Caco-2 (cell line): ENCODE results near the gene SPATA18. TPM values are rescaled to one million over a fixed set of nuclear protein-coding genes. Genes with fewer than 3 reads are reported as not detected.

Experiments used
- BruUV-seq: library from RNA; stranded (reverse); fragments of 400-500 nt; replicated peaks from 2 replicates; lab custom pipeline; 2021; lab: Mats Ljungman, UMichigan
- CTCF ChIA-PET: fragments of 300-600 bp; sonication (Branson Sonifier 250); formaldehyde crosslinking; loops from one replicate; lab custom pipeline; 2022; ENCODE audit warnings: antibody characterized with exemption; lab: Charles Lee
- POLR2A ChIA-PET: fragments of 300-600 bp; sonication (Branson Sonifier 250); formaldehyde crosslinking; loops from one replicate; lab custom pipeline; 2022; ENCODE audit warnings: antibody characterized with exemption; lab: Charles Lee
- DNase-seq, 2 experiments: peaks; one replicate each; pipeline versions ENCODE4 v3.0.0 to v3.0.0-alpha.2; 2020 to 2022
- H3K27me3 ChIP-seq: replicated peaks from 2 replicates; pipeline ENCODE4 v1.6.0; 2011; ENCODE audit warnings: low read length; ENCODE audit not compliant: control insufficient read depth, insufficient read depth
- H3K36me3 ChIP-seq: 2 replicates; pipeline ENCODE4 v1.5.1; 2011; ENCODE audit warnings: low read length; ENCODE audit not compliant: control insufficient read depth, insufficient read depth
- H3K4me1 ChIP-seq: fragments of 250-450 bp; sonication (Bioruptor Pico); 2 replicates; pipeline ENCODE4 v1.5.1; 2020; ENCODE audit warnings: mild to moderate bottlenecking
- H3K4me3 ChIP-seq: 2 replicates; pipeline ENCODE4 v1.5.1; 2011; ENCODE audit warnings: low read depth, mild to moderate bottlenecking, control low read depth, low read length
- H3K9me3 ChIP-seq: fragments of 250-450 bp; sonication (Bioruptor Pico); 2 replicates; pipeline ENCODE4 v1.5.1; 2020; ENCODE audit warnings: mild to moderate bottlenecking, moderate library complexity
- H3K27ac Mint-ChIP-seq: one replicate; pipeline ENCODE4 v1.8.0; 2022; ENCODE audit warnings: mixed read lengths; ENCODE audit not compliant: unreplicated experiment
- H3K27me3 Mint-ChIP-seq: one replicate; pipeline ENCODE4 v1.8.0; 2022; ENCODE audit warnings: mixed read lengths; ENCODE audit not compliant: insufficient read depth, unreplicated experiment
- H3K36me3 Mint-ChIP-seq: one replicate; pipeline ENCODE4 v1.8.0; 2022; ENCODE audit warnings: mild to moderate bottlenecking, mixed read lengths; ENCODE audit not compliant: insufficient read depth, unreplicated experiment
- H3K4me1 Mint-ChIP-seq: one replicate; pipeline ENCODE4 v1.8.0; 2022; ENCODE audit warnings: low read depth, mixed read lengths; ENCODE audit not compliant: unreplicated experiment
- H3K4me3 Mint-ChIP-seq: one replicate; pipeline ENCODE4 v1.8.0; 2022; ENCODE audit warnings: mild to moderate bottlenecking, moderate library complexity, mixed read lengths; ENCODE audit not compliant: unreplicated experiment
- H3K9me3 Mint-ChIP-seq: one replicate; pipeline ENCODE4 v1.8.0; 2022; ENCODE audit warnings: mixed read lengths; ENCODE audit not compliant: unreplicated experiment
- intact Hi-C: fragments of 100-400 bp; cut with micrococcal nuclease; formaldehyde crosslinking; loops from one replicate; pipeline ENCODE4 v1.10.0; 2022; ENCODE audit not compliant: unreplicated experiment
- total RNA-seq: library from RNA; stranded (reverse); gene quantifications from 2 replicates; pipeline ENCODE4 v1.2.3, GENCODE V29; 2022
- TF ChIP-seq, protein P1 (sequence below), 2 experiments: fragments of 200-600 bp in 1 of 2; IDR thresholded peaks; 1 replicate in 1 of 2; 2 replicates in 1 of 2; pipeline versions ENCODE4 v1.5.1 to v1.8.0; 2011 to 2022; ENCODE audit warnings: antibody characterized with exemption in 1 of 2, control low read depth in 1 of 2, inconsistent platforms in 1 of 2, low read depth in 1 of 2, low read length in 1 of 2, mild to moderate bottlenecking in 1 of 2, moderate library complexity in 1 of 2; ENCODE audit not compliant: insufficient read depth in 1 of 2, severe bottlenecking in 1 of 2, unreplicated experiment in 1 of 2

Gene SPATA18
- total RNA-seq, 1 experiment from 2014 or later: not detected

DNA sequence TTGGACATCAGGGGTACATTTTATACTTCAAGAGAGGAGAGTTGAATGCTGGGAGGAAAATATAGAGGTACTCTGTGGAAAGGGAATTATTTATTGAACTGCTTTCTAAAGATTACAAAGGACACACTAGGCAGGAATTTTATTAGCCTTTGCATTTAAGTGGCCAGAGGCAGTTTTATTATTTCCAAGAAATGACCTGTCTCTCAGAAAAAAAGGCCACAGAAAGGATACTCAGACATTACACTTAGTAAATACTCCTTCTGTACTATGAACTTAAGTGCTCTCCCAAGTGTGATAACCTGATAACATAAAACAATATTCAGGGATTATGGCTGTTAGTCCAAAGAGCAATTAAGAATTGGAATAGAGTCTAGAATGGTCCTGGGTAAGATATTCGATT is 38.5 kb upstream of the SPATA18 start:
- Mint-ChIP-seq H3K4me3 (no peak overlapping the region), H3K4me1 (no peaks in the 10 kb centered on the region), H3K9me3 (no peaks in the 10 kb centered on the region), H3K36me3 (no peaks in the 10 kb centered on the region), H3K27ac (no peak overlapping the region), H3K27me3 (no peaks in the 10 kb centered on the region)
- no peaks in the 10 kb centered on the region for H3K36me3 ChIP-seq
- H3K4me1 ChIP-seq: no peaks in the 10 kb centered on the region; the same call in 1 of the 2 replicates
- DNase-seq: no peak
- CTCF ChIA-PET: no interaction called here
- TF ChIP-seq, protein P1, sequence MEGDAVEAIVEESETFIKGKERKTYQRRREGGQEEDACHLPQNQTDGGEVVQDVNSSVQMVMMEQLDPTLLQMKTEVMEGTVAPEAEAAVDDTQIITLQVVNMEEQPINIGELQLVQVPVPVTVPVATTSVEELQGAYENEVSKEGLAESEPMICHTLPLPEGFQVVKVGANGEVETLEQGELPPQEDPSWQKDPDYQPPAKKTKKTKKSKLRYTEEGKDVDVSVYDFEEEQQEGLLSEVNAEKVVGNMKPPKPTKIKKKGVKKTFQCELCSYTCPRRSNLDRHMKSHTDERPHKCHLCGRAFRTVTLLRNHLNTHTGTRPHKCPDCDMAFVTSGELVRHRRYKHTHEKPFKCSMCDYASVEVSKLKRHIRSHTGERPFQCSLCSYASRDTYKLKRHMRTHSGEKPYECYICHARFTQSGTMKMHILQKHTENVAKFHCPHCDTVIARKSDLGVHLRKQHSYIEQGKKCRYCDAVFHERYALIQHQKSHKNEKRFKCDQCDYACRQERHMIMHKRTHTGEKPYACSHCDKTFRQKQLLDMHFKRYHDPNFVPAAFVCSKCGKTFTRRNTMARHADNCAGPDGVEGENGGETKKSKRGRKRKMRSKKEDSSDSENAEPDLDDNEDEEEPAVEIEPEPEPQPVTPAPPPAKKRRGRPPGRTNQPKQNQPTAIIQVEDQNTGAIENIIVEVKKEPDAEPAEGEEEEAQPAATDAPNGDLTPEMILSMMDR (IDR thresholded peaks at IDR 0.05; ENCODE audit: insufficient read depth in 1 of 2, low read depth in 1 of 2, low read length in 1 of 2, severe bottlenecking in 1 of 2, unreplicated experiment in 1 of 2): no peak
- H3K9me3 ChIP-seq: no peaks in the 10 kb centered on the region
- BruUV-seq: no TSS peak
- POLR2A ChIA-PET: no interaction called here
- H3K4me3 ChIP-seq: no peak overlapping the region
- H3K27me3 ChIP-seq: no peaks in the 10 kb centered on the region
- intact Hi-C loops: loop anchor here (10.0 kb wide), 1 partner anchor 58 kb away; no protein-coding TSS in a partner anchor

DNA sequence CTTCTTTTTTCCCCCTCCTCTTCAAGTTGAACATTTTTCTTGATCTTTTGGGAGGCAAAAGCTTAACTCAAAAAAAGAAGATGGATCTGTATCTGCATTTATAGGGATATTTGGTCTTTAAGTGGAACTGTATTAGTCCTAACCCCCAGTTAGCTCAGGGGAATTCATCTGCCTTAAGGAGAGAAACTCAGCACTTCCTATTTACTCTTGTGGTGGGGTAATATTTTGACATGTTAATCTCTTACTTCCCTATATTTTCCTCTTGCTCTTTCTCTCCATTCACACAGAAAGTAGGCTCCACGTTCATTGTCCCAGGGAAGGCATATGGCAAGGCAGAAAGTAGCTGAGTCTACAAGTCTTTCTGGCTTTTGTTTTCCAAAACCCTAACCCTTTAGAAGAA is 36.2 kb upstream of the SPATA18 start:
- peaks cover 3% of the 10 kb centered on the region; the same call in 1 of the 2 replicates for H3K4me1 ChIP-seq
- ChIA-PET CTCF (interaction anchor here (1.0 to 1.7 kb wide), 2 partner anchors 119 to 172 kb away, joined by 5 to 8 read pairs; partner anchors contain the start of gene DCUN1D4), POLR2A (no interaction called here)
- intact Hi-C loops: loop anchor here (1.0 to 10.0 kb wide), 3 partner anchors 60 to 184 kb away; no protein-coding TSS in a partner anchor
- no peaks in the 10 kb centered on the region for H3K9me3 ChIP-seq
- TF ChIP-seq, protein P1 (IDR thresholded peaks at IDR 0.05; ENCODE audit: insufficient read depth in 1 of 2, low read depth in 1 of 2, low read length in 1 of 2, severe bottlenecking in 1 of 2, unreplicated experiment in 1 of 2): no peak
- no peaks in the 10 kb centered on the region for H3K27me3 ChIP-seq
- Mint-ChIP-seq H3K27me3 (no peaks in the 10 kb centered on the region), H3K36me3 (no peaks in the 10 kb centered on the region), H3K4me3 (no peak overlapping the region), H3K4me1 (no peaks in the 10 kb centered on the region), H3K9me3 (no peaks in the 10 kb centered on the region), H3K27ac (no peak overlapping the region)
- BruUV-seq: no TSS peak
- no peak for DNase-seq
- H3K4me3 ChIP-seq: no peak overlapping the region
- no peaks in the 10 kb centered on the region for H3K36me3 ChIP-seq

DNA sequence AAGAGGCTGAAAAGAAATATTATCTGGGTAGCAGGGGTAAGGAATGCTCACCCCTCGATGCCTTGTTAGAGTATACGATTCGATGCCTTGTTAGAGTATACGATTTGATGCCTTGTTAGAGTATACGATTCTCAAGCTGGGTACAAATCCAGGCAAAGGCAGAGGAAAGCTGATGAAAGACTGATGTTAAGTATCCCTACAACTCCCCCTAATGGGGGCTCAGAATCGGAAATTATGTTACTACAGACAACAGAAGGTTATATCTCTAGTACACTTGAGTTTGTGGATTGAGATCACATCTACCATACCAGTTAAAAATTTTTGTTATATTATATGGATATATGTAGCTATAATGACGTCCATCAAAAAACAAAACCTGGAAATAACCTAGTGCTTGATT is 35.7 kb upstream of the SPATA18 start:
- Mint-ChIP-seq H3K9me3 (no peaks in the 10 kb centered on the region), H3K4me3 (no peak overlapping the region), H3K36me3 (no peaks in the 10 kb centered on the region), H3K27ac (no peak overlapping the region), H3K27me3 (no peaks in the 10 kb centered on the region), H3K4me1 (no peaks in the 10 kb centered on the region)
- H3K4me3 ChIP-seq: no peak overlapping the region
- ChIA-PET POLR2A (no interaction called here), CTCF (interaction anchor here (1.0 to 1.7 kb wide), 2 partner anchors 120 to 173 kb away, joined by 5 to 8 read pairs; partner anchors contain the start of gene DCUN1D4)
- intact Hi-C loops: loop anchor here (1.0 to 10.0 kb wide), 3 partner anchors 61 to 184 kb away; no protein-coding TSS in a partner anchor
- H3K27me3 ChIP-seq: no peaks in the 10 kb centered on the region
- H3K36me3 ChIP-seq: no peaks in the 10 kb centered on the region
- TF ChIP-seq, protein P1 (IDR thresholded peaks at IDR 0.05; ENCODE audit: insufficient read depth in 1 of 2, low read depth in 1 of 2, low read length in 1 of 2, severe bottlenecking in 1 of 2, unreplicated experiment in 1 of 2): peak; percentile 28 to 31
- H3K4me1 ChIP-seq: peaks cover 3% of the 10 kb centered on the region; the same call in 1 of the 2 replicates
- BruUV-seq: no TSS peak
- DNase-seq: peak in 1 of 2 experiments; percentile 32
- H3K9me3 ChIP-seq: no peaks in the 10 kb centered on the region
